NCI-H1092 treated with DMSO at 0.1 percent for 48 hours (cell line): ENCODE measurements around the gene PAX5.

Source experiments
- DNase-seq: peaks from one replicate; lab custom pipeline; 2025; lab: John Stamatoyannopoulos, UW

The PAX5 gene

GRCh38 chr9:36808251-36808650, 225.8 kb downstream of the PAX5 start:
- no peak for DNase-seq

DNA sequence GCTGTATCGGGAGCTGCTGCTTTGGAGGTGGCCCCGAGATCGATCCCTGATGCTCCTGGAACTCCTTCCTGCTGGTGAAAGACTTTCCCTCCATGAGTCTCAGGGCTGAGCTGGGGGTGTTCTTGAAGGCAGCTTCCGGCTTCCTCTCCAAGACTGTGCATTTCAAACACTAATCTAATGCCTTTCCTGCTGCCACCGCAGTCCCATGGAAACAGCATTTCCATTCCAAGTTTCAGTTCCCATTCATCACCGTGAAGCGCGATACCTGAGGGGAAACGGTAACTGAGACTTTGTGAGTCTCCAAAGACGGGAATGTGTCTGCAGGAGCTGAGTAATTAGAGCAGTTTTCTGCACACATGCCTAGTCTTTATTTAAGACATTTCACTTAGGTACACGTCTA, 230.1 kb downstream of the PAX5 start:
- DNase-seq: no peak

DNA sequence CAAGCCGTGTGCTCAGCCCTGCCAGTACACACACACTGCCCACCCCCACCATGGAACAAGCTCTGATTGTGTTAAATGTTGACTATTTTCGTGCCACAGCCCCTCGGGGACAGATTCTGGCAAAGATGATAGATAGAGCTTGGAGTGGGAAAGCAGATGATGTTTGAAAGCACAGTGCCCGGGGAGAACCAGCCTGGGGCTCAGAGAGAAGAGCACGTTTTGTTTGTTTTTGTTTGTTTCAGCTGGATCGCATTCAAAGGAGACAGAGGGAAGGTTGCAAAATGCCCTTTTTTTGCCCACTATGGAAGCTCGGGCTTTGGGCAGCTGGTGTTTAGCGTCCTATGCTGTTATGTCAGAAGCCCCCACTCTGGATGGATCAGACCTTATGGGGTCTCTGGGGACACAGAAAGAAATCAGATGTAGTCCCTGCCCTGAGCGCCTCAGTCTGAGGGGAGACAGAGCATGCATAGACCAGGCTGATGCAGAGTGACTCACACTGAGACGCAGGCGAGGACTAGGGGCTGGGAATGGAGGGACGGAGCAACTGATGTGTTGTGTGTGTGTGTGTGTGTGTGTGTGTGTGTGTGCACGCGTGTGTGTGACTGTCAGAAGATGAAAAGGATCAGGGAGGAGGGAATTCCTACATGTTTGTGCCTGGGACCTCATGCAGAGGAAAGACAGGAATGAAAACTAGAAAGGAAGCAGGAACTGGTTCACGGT, 231.7 kb downstream of the PAX5 start:
- peak; percentile 84 for DNase-seq

DNA sequence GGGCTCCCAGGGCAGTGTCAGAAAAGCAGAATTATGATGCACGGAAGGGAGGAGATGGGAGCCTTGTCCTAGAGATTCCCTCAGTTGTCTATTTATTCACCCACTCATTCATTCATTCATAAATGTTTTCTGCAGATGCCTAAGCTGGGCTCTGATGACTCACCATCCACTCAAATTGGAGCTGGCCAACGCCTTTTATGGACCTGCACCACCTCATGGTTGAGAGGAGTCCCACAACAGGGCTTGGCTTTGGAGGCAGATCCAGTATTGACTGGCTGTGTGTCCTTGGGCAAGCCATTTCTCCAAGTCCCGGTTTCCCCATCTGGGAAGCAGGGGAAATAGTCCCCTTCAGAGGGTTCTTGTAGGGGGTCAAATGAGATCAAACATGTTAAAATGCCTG, 233.6 kb downstream of the PAX5 start:
- no peak for DNase-seq

GRCh38 chr9:36798350-36799065, 235.6 kb downstream of the PAX5 start:
- peak; percentile 83 for DNase-seq

DNA sequence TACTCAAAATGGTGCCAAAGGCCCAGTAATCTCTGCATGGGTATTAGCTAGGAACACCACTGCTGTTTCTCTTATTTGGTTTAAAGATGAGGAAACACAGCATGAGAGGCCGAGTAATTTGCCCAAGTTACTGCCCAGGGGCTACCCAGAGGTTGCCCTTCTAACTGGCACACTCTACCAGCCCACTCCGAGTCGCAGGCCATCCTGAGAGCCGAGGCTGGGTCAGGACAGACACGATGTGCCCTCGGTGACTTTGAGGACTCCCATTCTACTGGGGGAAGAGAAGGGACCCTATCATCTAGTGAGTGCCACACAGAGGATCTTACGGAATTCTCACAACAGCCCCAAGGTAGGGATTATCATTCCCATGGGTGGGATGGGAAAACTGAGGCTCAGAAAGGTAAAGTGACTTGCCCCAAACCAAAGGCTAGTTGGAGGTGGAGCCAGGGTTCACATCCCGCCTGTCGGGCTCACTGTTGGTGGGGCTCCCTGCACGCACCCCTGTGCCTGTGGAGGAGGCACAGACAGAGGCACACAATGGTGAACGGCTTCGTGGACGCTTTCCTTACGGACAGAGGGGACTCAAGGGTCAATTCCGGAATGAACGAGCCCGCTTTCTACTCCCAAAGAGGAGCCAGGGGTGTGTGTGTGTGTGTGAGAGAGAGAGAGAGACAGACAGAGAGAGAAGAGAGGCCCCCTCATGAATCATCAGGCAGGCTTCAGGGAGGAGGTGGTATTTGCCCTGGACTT, 236.4 kb downstream of the PAX5 start:
- DNase-seq: no peak

GRCh38 chr9:36796671-36797419, 237.2 kb downstream of the PAX5 start:
- DNase-seq: peak; percentile 9

DNA sequence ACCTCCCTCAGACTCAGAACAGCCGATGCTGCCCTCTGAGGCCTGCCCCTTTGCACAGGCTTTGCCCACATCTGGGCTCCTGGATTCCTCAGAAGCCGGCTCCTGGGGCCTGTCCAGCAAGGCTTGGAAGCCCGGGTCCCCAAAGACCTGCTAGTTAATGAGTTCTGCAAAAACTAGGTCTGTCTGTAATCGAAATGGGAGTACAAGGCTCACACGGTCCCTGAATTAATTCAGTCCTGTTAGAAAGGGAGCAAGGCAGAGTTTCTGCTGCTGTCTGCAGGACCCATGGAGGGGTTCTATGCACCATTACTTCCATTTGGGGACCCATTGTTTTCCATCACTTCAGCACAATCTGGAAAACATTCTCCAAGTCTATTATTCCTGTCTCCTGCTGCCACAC, 239.6 kb downstream of the PAX5 start:
- DNase-seq: no peak

- DNase-seq: no peak
These were observed 240.8 kb downstream of the PAX5 start for GRCh38 chr9:36793277-36793676.

GRCh38 chr9:36791222-36791950, 242.7 kb downstream of the PAX5 start:
- no peak for DNase-seq

DNA sequence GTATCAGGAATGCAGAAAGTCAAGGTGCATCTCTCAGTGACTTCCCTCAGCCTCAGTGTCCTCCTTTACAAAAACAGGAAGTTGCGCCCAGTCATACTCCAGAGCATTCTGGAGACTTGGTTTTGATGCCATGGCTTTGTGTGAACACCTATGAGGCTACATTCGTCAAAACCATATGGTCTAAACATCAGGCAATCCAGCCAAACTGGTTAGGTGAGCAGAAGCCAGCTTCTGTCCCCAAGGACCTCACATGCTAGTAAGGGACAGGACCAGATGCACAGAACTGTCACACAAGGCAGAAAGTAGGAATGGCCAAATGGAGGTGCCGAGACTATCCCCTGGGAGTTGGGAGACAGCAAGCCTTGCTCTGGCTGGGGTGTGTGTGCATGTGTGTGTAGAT, 244.2 kb downstream of the PAX5 start:
- no peak for DNase-seq

GRCh38 chr9:36788534-36788933, 245.5 kb downstream of the PAX5 start:
- no peak for DNase-seq

DNA sequence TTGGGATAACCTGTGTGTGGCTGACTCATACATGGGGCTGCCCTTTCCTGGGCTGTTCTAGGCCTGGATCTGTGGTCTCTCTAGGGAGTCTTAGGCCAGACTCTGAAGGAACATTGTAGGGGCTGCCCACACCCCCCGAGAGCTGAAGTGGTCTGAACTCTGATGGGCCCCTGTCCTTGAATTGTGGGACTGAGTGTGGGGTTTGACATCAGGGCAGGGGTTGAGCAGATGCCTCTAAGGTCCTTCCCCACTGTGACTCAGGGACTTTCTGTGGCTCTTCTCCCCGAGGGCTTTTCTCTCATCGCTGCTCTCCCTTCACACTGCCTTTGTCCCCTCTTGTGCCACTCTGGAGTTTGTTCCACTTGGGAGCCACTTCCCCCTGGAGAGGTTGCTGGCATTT, 246.4 kb downstream of the PAX5 start:
- DNase-seq: no peak
